ENCODE results near the gene TIPRL.
"Not testable (repeated sequence)": the region's sequence is repeated elsewhere in the genome, so short reads cannot be mapped to it uniquely, and the experiment has no call there.

TIPRL gene

GRCh38 chr1:168155910-168156309 is 22.9 kb upstream of the TIPRL start:
- no peak for DNase-seq
- in situ Hi-C loops (cut with MboI; ENCODE audit: low pct_unique_long_range_greater_than_20kb, low sequenced_read_pairs) = no loop called here

DNA sequence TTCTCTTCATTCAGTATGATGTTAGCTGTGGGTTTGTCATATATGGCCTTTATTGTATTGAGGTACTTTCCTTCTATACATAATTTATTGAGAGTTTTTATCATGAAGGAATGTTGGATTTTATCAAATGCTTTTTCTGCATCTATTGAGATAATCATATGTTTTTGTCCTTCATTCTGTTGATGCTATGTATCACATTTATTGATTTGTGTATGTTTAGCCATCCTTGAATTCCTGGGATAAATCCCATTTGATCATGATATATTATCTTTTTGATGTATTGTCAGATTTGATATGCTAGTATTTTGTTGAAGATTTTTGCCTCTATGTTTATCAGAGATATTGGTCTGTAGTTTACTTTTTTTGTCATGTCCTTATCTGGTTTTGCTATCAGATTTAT is 21.1 kb upstream of the TIPRL start:
- DNase-seq = no peak
- in situ Hi-C loops (cut with MboI; ENCODE audit: low pct_unique_long_range_greater_than_20kb, low sequenced_read_pairs) = no loop called here

- DNase-seq = no peak
- in situ Hi-C loops (cut with MboI; ENCODE audit: low pct_unique_long_range_greater_than_20kb, low sequenced_read_pairs) = no loop called here
Observed at GRCh38 chr1:168159251-168159650, 19.5 kb upstream of the TIPRL start.

GRCh38 chr1:168159979-168160378 is 18.8 kb upstream of the TIPRL start:
- in situ Hi-C loops (cut with MboI; ENCODE audit: low pct_unique_long_range_greater_than_20kb, low sequenced_read_pairs) = no loop called here

GRCh38 chr1:168161459-168161858 is 17.3 kb upstream of the TIPRL start:
- in situ Hi-C loops (cut with MboI; ENCODE audit: low pct_unique_long_range_greater_than_20kb, low sequenced_read_pairs) = no loop called here
- no peak for DNase-seq

More at GRCh38 chr1:168159979-168160378, 18.8 kb upstream of the TIPRL start:
- DNase-seq = no peak

DNA sequence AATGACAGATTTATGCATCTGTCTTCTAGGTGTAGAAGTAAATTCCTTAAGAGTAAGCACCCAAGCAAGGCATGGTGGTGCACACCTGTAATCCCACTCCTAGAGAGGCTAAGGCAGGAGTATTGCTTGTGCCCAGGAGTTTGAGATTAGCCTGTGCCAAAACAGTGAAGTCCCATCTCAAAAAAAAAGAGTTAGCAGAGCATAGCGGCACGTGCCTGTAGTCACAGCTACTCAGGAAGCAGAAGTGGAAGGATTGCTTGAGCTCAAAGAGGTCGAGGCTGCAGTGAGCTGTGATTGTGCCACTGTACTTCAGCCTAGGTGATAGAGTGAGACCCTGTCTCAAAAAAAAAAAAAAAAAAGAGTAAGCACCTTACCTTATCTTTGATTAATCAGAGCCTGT is 15.1 kb upstream of the TIPRL start:
- DNase-seq = peak; percentile 28
- in situ Hi-C loops (cut with MboI; ENCODE audit: low pct_unique_long_range_greater_than_20kb, low sequenced_read_pairs) = no loop called here

GRCh38 chr1:168164771-168165170 is 14.0 kb upstream of the TIPRL start:
- in situ Hi-C loops (cut with MboI; ENCODE audit: low pct_unique_long_range_greater_than_20kb, low sequenced_read_pairs) = no loop called here
- no peak for DNase-seq

- in situ Hi-C loops (cut with MboI; ENCODE audit: low pct_unique_long_range_greater_than_20kb, low sequenced_read_pairs) = no loop called here
- DNase-seq = no peak
Observed at GRCh38 chr1:168167806-168168205, 11.0 kb upstream of the TIPRL start.

- DNase-seq = peak; percentile 16
- in situ Hi-C loops (cut with MboI; ENCODE audit: low pct_unique_long_range_greater_than_20kb, low sequenced_read_pairs) = no loop called here
Observed at GRCh38 chr1:168170564-168171508, 7.9 kb upstream of the TIPRL start.

GRCh38 chr1:168172250-168172915 is 6.4 kb upstream of the TIPRL start:
- no peak for DNase-seq
- in situ Hi-C loops (cut with MboI; ENCODE audit: low pct_unique_long_range_greater_than_20kb, low sequenced_read_pairs) = no loop called here

DNA sequence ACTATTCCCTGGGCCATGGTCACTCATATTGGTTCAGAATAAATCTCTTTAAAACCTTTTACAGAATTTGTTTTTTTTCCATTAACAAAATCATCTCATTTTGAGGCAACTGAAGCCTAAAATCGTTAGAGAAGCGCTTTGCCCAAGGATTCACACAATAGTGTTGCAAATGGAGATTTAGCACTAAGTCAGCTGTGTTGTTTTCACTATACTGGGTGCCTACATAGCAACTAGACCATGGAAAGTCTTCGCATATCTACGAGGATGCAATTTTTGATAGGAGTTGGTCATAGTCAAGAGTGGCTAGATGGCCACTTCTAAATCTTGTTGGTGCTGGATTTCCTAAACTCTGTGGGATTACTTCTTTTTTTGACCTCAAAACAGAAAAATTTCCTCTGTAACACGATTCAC is 530 bp upstream of the TIPRL start:
- no peak for DNase-seq
- in situ Hi-C loops (cut with MboI; ENCODE audit: low pct_unique_long_range_greater_than_20kb, low sequenced_read_pairs) = no loop called here

DNA sequence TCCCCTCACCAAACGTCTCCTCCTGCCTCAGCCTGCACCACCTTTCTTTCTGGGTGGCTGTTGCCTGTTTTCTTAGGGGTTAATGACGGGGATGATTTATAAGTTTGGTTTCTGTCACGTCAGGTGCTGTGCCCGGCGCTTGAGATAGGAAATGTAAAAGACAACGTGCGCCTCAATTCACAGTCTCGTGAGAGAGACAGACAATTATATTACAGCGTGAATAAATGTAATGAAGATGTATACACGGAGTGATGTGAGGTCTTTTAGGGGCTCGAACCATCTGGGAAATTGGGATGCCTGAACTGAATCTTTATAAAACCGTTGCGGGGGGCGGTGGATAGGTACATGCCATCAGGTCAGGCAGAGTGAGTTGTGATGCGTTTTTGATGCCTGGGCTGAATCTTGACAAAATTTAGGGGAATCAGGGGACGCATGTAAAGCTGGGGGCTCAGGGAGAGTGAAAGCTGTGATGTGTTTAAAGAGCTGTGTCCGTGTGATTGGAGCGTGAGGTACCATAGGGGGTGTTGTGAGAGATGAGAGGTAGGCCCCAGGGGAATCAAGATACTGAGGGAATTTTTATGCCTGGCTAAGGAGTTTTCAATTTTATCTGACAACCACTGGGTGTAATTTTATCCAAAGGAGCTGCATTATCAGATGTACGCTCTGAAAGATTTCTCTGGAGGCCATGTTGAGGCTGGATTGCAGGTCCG is 831 bp downstream of the TIPRL start:
- no peak for DNase-seq
- in situ Hi-C loops (cut with MboI; ENCODE audit: low pct_unique_long_range_greater_than_20kb, low sequenced_read_pairs) = no loop called here

GRCh38 chr1:168180148-168180524 is 1.4 kb downstream of the TIPRL start:
- in situ Hi-C loops (cut with MboI; ENCODE audit: low pct_unique_long_range_greater_than_20kb, low sequenced_read_pairs) = no loop called here

DNA sequence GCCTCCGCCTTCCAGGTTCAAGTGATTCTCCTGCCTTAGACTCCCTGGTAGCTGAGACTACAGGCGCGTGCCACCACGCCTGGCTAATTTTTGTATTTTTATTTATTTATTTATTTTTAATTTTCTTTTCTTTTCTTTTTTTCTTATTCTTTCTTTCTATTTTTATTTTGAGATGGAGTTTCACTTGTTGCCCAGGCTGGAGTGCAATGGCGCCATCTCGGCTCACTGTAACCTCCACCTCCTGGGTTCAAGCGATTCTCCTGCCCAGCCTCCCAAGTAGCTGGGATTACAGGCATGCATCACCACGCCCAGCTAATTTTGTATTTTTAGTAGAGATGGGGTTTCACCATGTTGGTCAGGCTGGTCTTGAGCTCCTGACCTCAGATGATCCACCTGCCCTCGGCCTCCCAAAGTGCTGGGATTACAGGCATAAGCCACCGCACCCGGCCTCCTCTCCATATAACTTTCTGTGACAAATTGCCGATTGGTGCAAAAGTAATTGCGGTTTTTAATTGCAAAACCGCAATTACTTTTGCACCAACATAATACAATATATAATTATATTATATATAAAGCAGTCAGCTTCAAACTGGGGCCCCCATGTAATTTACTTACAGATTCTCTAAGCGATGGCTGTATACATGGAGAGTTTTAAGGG is 2.4 kb downstream of the TIPRL start:
- DNase-seq; in situ Hi-C loops (cut with MboI; ENCODE audit: low pct_unique_long_range_greater_than_20kb, low sequenced_read_pairs): not testable (repeated sequence)

More at GRCh38 chr1:168180148-168180524, 1.4 kb downstream of the TIPRL start:
- DNase-seq = peak; percentile 25

GRCh38 chr1:168187177-168187576 is 8.4 kb downstream of the TIPRL start:
- no peak for DNase-seq
- in situ Hi-C loops (cut with MboI; ENCODE audit: low pct_unique_long_range_greater_than_20kb, low sequenced_read_pairs) = no loop called here

- no peak for DNase-seq
- in situ Hi-C loops (cut with MboI; ENCODE audit: low pct_unique_long_range_greater_than_20kb, low sequenced_read_pairs) = no loop called here
Observed at GRCh38 chr1:168190403-168190802, 11.6 kb downstream of the TIPRL start.

- in situ Hi-C loops (cut with MboI; ENCODE audit: low pct_unique_long_range_greater_than_20kb, low sequenced_read_pairs) = no loop called here
- DNase-seq = no peak
Observed at GRCh38 chr1:168195199-168196135, 16.7 kb downstream of the TIPRL start.

DNA sequence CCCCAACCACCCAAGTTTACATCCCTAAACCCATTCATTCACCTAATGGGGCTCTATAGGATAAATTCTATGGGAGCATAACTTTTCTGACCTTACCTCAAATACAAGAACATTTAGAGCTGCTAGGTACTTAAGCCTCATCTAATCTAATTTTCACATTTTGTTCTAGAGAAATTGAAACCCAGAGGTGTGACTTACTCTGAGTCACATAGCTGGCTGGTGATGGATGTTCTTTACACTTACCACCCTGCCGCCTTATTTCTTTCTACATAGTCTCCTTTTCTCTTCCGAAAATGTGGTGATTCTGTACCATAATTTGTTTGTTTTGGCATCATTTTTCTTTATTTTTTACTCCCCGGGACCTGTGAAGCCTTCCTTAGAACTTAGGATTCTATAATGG is 20.3 kb downstream of the TIPRL start:
- no peak for DNase-seq
- in situ Hi-C loops (cut with MboI; ENCODE audit: low pct_unique_long_range_greater_than_20kb, low sequenced_read_pairs) = no loop called here

Data from KBM-7 (cell line).